Measurements from ENCODE around the gene EMX2.
A peak's percentile ranks its signal among the peaks of the same experiment; 100 is the strongest.
"Not testable (repeated sequence)": the region's sequence is repeated elsewhere in the genome, so short reads cannot be mapped to it uniquely, and the experiment has no call there.

The EMX2 gene

DNA sequence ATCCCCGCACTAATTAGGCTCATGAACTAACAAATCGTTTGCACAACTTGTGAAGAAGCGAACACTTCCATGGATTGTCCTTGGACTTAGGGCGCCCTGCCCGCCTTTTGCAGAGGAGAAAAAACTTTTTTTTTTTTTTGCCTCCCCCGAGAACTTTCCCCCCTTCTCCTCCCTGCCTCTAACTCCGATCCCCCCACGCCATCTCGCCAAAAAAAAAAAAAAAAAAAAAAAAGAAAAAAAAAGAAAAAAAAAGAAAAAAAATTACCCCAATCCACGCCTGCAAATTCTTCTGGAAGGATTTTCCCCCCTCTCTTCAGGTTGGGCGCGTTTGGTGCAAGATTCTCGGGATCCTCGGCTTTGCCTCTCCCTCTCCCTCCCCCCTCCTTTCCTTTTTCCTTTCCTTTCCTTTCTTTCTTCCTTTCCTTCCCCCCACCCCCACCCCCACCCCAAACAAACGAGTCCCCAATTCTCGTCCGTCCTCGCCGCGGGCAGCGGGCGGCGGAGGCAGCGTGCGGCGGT, at the start of gene EMX2:
Gene EMX2, plus strand, starts transcription at position 41 of the 519 bp plus-strand sequence. CDS start 522 bp downstream, outside the sequence.
- Mint-ChIP-seq H3K27ac (no peak within 1 kb of the TSS), H3K4me3 (no peak within 1 kb of the TSS), H3K4me1 (peaks cover 21% of the 10 kb centered on the region), H3K27me3 (peaks cover 89% of the 10 kb centered on the region), H3K9me3 (no peaks in the 10 kb centered on the region), H3K36me3 (no peaks in the 10 kb centered on the region)
- ATAC-seq = no peak

DNA sequence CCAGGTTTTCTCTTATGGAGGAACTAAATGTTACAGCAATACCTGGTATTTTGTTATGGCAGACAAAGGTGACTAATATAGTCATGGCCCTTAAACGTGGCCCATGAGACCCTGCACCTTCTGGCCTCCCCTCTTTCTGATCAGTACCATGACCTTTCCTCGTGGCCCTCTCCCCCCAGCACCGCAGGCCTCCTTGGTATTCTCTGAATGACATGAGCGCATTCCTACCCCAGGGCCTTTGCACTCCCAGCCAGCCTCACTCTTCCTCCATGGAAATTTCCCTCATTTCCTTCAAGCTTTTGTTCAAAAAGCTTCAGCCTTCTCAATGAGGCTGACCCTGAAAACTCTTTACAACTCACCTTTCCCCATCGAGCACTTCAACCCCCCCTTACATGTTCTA, 46.5 kb upstream of the EMX2 start:
- H3K27me3 Mint-ChIP-seq = peaks cover 31% of the 10 kb centered on the region
- H3K36me3 Mint-ChIP-seq = no peaks in the 10 kb centered on the region
- no peak for ATAC-seq
- no peaks in the 10 kb centered on the region for H3K4me1 Mint-ChIP-seq
- H3K27ac Mint-ChIP-seq = no peak overlapping the region
- H3K9me3 Mint-ChIP-seq = no peaks in the 10 kb centered on the region
- H3K4me3 Mint-ChIP-seq = no peak overlapping the region

DNA sequence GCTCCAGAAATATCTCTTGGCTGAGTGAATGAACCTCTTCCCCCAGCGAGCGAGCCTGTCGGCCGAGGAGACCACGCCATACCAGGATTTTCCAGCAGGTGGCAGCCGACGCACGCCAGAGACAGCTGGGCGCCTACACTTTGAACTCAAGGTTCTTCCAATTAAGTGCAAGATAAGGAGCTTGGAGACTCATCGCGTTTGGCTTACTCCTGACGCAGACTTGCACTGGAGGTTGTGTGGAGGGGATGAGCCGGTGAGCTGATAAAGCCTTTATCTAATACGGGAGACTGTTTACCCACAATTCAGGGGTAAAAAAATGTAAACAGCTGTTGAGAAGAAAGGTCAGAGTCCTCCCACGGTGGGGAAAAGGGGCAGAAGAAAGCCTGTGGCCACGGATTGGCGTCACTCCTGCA, 45.9 kb upstream of the EMX2 start:
- H3K27me3 Mint-ChIP-seq = peaks cover 31% of the 10 kb centered on the region
- ATAC-seq = peak; percentile 63
- no peak overlapping the region for H3K27ac Mint-ChIP-seq
- no peaks in the 10 kb centered on the region for H3K4me1 Mint-ChIP-seq
- H3K4me3 Mint-ChIP-seq = no peak overlapping the region
- H3K9me3 Mint-ChIP-seq = no peaks in the 10 kb centered on the region
- H3K36me3 Mint-ChIP-seq = no peaks in the 10 kb centered on the region

DNA sequence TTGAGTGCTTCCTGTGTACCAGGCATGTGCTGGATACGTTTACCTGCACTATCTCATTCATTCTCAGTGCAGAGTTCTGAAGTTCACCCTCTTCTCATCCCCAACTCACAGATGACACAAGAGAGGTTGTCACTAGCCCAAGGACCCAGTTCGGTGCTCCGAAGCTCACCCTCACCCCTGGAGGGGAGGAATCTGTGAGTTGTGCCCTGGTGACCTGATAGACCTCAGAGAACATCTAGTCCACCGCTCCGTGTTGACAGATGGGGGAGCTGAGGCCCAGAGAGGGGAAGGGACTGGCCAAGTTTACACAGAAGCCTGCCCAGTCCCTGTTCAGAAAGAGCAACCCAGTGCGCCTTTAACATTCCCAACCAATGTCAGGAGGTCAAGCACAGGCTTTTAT, 44.8 kb upstream of the EMX2 start:
- H3K27me3 Mint-ChIP-seq = peaks cover 40% of the 10 kb centered on the region
- ATAC-seq = no peak
- no peak overlapping the region for H3K27ac Mint-ChIP-seq
- H3K4me1 Mint-ChIP-seq = no peaks in the 10 kb centered on the region
- H3K36me3 Mint-ChIP-seq = no peaks in the 10 kb centered on the region
- H3K9me3 Mint-ChIP-seq = no peaks in the 10 kb centered on the region
- H3K4me3 Mint-ChIP-seq = no peak overlapping the region

DNA sequence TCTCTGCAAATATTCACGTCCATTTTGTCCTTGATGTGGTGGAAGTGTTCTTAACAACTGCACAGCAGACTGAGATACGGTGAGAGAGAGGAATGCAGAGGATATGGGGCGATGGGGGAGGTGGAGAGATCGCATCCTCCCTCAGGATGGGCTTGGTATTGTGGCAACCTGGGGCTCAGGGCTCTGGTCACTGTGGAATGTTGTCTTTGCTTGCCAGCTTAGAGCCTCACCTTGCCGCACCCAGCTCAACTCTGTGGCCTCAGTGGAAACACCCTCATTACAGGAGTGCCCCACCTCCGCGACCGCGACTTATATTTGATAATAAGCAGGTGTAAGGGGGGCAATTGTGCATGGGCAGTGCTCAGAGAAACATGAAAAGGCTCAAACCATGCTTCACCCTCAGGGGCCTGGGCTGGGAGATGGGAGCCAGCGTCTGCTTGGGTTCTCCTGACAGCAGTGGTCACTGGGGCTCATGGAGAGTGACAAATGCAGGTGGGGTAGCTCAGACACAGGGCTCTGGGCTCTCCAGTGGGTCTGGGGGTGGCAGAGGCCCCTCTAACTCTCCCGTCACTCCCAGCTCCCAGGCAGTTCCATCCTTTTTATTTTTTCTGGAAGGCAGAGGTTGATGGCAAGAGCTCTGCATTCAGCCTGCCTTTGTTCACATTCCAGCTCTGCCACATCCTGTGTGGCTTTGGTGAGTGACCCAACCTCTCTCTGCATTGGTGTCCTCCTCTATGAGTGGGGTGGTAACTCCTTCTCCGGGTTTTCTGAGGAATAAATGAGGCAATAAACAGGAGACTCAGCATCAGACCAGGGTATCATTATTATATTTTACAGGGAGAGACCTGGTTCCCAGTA, 43.1 kb upstream of the EMX2 start:
- H3K4me3 Mint-ChIP-seq = no peak overlapping the region
- H3K27me3 Mint-ChIP-seq = peaks cover 40% of the 10 kb centered on the region
- H3K4me1 Mint-ChIP-seq = no peaks in the 10 kb centered on the region
- no peaks in the 10 kb centered on the region for H3K9me3 Mint-ChIP-seq
- ATAC-seq = no peak
- H3K27ac Mint-ChIP-seq = no peak overlapping the region
- no peaks in the 10 kb centered on the region for H3K36me3 Mint-ChIP-seq

DNA sequence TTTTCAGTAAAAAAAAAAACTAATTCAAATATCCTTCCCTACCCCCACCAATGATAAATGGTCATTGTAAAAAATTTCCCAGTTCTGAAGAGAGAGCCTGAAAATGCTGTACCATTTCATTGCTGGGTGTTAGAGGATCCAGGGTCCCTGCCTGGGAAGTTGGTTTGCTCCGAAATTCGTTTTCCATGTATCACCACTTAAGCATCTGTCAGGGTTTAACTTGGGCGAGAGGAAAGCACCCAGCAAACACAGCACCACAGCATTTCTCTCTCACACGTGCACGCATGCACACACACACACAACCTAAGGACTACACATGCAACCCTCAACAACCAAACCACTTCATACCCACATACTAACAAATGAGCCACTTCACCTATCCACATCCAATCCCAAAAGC, 42.1 kb upstream of the EMX2 start:
- Mint-ChIP-seq H3K9me3 (no peaks in the 10 kb centered on the region), H3K4me1 (no peaks in the 10 kb centered on the region), H3K36me3 (no peaks in the 10 kb centered on the region), H3K27ac (no peak overlapping the region), H3K27me3 (peaks cover 30% of the 10 kb centered on the region), H3K4me3 (no peak overlapping the region)
- ATAC-seq = no peak

DNA sequence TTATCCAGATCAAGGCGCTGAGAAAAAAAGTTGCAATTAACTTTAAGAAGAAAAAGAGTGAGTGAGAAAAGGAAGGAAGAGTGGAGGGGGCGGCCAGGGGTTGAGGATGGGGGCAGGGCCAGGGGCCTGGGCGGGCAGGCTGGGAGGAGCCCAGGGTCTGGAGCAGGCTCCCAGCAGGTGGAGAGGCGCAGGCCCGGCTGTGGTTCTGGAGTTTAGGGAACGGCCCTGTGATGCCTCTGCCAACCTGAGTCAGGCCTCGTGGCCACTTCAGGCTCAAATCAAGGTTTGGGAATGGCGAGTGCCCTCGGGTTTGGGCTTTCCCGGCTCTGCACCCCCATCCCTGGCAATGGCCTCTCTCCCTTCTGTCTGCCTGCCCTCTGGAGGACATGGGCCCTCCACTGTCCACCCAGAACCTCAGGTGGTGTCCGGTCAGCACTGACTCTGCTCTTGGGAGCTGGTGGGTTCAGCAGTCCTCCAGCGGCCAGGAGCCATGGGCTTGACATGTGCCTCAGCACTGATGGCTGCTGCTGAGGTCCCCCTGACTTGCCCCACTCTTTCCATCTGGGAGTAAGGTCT, 41.0 kb upstream of the EMX2 start:
- Mint-ChIP-seq H3K9me3 (no peaks in the 10 kb centered on the region), H3K36me3 (no peaks in the 10 kb centered on the region), H3K4me3 (no peak overlapping the region), H3K27ac (no peak overlapping the region), H3K4me1 (no peaks in the 10 kb centered on the region), H3K27me3 (peaks cover 19% of the 10 kb centered on the region)
- peak; percentile 27 for ATAC-seq

DNA sequence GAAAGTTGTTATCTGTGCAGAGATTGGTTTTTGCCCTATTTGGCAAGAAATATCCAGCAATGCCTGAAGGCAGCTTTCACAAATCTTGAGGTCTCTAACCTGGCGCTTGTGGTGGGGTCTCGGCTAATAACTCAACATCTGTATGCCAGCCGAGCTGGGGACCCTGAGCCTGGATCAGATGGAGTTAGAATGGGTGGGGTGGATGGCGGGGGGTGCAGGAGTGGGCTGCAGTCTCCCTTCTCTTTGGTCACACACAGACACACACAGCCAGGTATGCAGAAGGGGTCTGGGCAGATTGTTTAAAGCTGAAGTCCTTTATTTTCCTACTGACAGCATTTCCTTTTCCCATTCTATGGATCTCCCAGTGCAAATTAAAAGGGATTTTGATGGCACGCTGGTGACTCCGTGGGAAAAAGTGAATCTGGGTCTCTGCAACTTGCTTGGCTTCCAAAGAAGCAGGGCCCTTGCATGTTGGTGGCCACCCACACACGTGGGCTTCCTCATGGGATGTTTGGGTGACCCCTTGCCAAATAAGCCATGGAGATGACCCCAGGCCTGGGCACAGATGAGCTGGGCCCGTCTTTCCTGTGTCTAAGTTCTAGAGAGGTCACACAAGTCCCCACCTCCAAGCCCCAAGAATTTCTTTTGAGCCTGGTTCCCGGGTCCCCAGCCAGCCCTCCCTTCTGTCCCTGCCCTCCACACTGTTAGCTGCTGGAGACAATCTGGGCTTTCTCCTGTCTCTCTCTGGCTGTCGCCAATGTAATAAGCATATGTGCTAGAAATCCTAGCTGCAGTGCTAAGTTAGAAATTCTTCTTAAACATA, 39.9 kb upstream of the EMX2 start:
- Mint-ChIP-seq H3K9me3 (no peaks in the 10 kb centered on the region), H3K36me3 (no peaks in the 10 kb centered on the region), H3K27me3 (peaks cover 16% of the 10 kb centered on the region), H3K27ac (no peak overlapping the region), H3K4me3 (no peak overlapping the region), H3K4me1 (no peaks in the 10 kb centered on the region)
- no peak for ATAC-seq

DNA sequence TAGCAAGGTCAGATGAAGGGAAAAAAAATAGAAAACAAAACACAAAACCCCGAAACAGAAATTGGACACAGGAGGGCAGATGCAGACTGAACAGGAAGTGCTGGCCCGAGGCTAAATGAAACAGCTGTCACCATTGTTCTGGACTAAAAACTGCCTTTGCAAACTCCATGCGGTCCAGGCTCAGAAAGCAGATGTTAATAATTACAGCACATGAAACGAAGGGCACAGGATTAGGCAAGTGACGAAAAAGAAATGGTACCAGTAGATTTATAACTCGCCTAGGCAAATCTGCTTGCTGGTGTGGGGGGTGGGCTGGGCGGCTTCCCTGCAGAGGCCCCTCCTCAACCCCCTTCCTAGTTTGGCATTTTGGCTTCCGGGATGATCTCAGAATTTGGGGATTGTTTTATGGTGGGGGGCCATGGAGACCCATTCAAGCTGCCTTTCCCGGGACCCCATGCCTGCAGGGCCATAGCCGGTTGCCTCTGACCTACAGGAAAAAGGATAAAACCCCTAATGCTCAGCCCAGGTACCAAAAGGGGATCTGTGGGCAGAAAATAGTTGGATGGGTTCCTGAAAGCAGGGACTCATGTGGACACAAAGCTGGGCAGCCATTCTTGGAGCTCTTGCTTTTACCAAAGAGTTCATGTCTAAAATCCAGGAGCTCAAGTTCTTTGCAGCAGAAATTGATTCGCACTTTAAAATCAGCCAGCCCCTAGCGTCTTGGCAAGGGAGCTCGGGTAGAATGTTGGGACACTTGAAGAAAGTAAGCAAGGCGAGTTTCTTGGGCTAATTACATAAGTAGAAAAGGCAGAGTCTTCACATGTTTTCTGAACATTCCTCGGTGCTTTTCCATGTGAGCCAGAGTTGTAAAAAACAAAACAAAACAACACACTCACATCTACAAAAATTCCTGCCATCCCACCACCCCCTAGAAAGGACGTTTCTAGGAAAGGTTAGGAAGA, 39.0 kb upstream of the EMX2 start:
- Mint-ChIP-seq H3K9me3 (no peaks in the 10 kb centered on the region), H3K27me3 (peaks cover 16% of the 10 kb centered on the region), H3K36me3 (no peaks in the 10 kb centered on the region), H3K4me3 (no peak overlapping the region), H3K4me1 (no peaks in the 10 kb centered on the region), H3K27ac (no peak overlapping the region)
- no peak for ATAC-seq

DNA sequence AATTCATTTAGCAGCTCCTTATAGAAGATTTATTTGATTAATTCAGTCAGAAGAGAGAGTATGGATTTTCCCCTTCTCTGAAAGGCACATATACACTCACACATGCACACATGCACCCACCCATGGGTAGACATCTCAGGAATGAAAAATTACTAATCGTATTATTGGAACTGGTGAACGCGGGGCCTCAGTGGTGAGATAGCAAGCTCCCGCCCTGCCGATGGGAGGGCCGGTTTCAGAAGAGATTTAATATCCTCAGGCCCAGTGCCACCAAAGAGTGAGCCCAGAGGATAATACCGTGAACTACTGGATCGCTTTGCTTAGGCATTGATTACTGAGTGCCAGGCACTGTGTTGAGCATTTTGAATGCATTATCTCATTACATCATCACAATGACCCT, 38.0 kb upstream of the EMX2 start:
- H3K4me1 Mint-ChIP-seq = no peaks in the 10 kb centered on the region

DNA sequence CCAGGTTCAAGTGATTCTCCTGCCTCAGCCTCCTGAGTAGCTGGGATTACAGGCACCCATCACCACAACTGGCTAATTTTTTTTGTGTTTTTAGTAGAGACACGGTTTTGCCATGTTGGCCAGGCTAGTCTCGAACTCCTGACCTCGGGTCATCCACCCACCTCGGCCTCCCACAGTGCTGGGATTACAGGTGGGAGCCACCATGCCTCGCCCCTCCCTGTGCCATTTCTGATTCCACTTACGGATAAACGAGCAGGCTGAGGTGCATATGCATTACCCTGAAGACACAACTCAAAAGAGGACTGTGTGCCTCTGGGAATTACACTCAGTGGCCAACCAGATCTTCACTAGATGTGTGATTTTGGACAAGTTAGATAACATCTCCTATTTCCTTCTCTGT, 35.5 kb upstream of the EMX2 start:
- not testable (repeated sequence) for H3K4me3 Mint-ChIP-seq, H3K36me3 Mint-ChIP-seq
- peaks cover 20% of the 10 kb centered on the region for H3K27me3 Mint-ChIP-seq

More for the DNA sequence above, 38.0 kb upstream of the EMX2 start:
- H3K4me3 Mint-ChIP-seq = no peak overlapping the region
- no peaks in the 10 kb centered on the region for H3K9me3 Mint-ChIP-seq
- no peaks in the 10 kb centered on the region for H3K36me3 Mint-ChIP-seq
- H3K27me3 Mint-ChIP-seq = peaks cover 16% of the 10 kb centered on the region
- no peak for ATAC-seq
- no peak overlapping the region for H3K27ac Mint-ChIP-seq

DNA sequence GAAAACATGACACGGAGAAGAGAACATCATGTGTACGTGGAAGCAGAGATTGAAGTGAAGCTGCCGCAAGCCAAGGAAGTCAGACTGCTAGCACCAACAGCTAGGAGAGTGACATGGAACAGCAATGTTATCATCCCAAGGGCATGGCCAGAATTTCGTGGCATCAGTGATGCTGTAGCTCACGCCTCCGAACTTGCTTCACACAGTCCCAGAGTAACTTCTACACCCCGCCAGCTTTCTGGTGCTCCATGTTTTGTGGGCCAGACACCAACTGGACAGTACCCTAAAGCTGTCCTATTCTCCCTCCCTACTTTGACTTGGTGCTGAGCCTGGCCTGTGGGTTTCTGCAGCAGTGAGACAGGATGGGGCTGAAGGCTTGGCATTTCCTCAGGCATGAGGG, 33.0 kb upstream of the EMX2 start:
- no peak for ATAC-seq
- H3K9me3 Mint-ChIP-seq = no peaks in the 10 kb centered on the region
- no peaks in the 10 kb centered on the region for H3K36me3 Mint-ChIP-seq
- H3K4me1 Mint-ChIP-seq = no peaks in the 10 kb centered on the region
- no peak overlapping the region for H3K27ac Mint-ChIP-seq
- peaks cover 24% of the 10 kb centered on the region for H3K27me3 Mint-ChIP-seq
- H3K4me3 Mint-ChIP-seq = no peak overlapping the region

More for the DNA sequence above, 35.5 kb upstream of the EMX2 start:
- ATAC-seq, H3K27ac Mint-ChIP-seq, H3K4me1 Mint-ChIP-seq, H3K9me3 Mint-ChIP-seq: not testable (repeated sequence)

DNA sequence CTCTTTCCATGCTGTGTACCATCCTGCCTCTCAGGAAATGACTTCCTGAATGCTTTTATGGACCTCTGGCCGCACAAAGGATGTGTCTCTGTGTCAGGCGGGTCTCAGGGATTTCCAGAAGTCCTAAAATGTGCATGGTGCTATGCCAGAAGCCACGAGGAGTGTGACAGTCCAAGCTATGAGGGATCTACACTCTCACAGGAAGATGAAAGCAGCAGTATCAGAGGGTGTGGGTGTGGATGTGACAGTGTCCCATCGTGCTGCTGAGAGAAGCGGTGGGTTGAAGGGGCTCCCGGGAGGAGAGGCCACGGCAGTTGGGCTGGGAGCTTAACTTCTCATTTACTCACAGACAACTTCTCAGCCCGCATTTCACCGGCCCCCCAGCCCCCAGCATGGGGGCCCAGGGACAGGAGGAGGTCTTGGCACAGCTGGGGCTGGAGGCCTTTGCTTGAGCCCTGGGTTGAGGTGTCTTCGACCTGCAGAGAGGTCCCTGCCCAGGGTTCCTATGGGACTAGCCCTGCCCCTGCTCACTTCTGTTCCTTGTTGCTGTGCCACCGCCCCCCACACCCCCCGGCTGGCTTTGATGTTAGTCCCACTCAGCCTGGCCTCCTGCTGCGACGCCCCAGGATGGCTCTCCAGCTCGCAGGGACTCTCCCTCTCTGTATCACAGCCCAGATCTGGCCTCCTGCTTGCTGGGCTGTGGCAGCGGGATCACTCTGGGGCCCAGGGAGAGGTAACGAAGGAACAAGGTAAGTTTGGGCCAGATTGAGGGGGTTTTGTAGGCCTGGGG, 30.8 kb upstream of the EMX2 start:
- peak; percentile 39 for ATAC-seq
- Mint-ChIP-seq H3K27me3 (peaks cover 25% of the 10 kb centered on the region), H3K27ac (no peak overlapping the region), H3K9me3 (no peaks in the 10 kb centered on the region), H3K4me3 (no peak overlapping the region), H3K36me3 (no peaks in the 10 kb centered on the region), H3K4me1 (no peaks in the 10 kb centered on the region)

DNA sequence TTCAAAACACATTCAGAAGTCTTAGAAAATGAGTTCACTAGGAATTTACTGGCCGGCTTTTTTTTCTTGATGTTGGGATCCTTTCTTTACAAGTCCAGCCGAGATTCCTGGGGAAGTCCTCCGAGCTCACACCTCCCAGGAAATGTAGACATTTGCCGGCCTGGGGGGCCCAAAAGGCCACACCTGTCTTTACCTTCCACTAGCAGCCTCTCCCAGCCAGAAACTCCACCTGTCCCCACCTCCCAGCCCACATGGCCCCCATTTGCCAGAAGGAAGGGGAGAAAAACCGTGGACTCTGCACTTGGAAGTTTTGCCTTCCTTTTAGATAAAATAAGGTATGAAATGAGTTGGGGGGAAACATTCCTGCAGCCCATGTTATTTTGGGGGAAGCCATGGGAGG, 27.6 kb upstream of the EMX2 start:
- Mint-ChIP-seq H3K4me1 (no peaks in the 10 kb centered on the region), H3K4me3 (no peak overlapping the region), H3K9me3 (no peaks in the 10 kb centered on the region), H3K36me3 (no peaks in the 10 kb centered on the region), H3K27me3 (peaks cover 44% of the 10 kb centered on the region), H3K27ac (no peak overlapping the region)
- no peak for ATAC-seq

All from stimulated activated memory B cell treated with anti-CD40 and anti-IgM and Interleukin-4, amounts not matched to agents 10 μg/mL and 1 μg/mL and 100 μg/mL, for 72 hours (primary cell).